ENCODE measurements around the gene ZBTB20.

GRCh38 chr3:114690911-114691310 is 456.2 kb downstream of the ZBTB20 start:
- TF ChIP-seq RFX5 (IDR thresholded peaks at IDR 0.05; ENCODE audit: low read depth, low read length) (no peak), MXI1 (IDR thresholded peaks at IDR 0.05; ENCODE audit: borderline replicate concordance, low read depth, low read length) (no peak), CTCF (conservative IDR thresholded peaks at IDR 0.05; ENCODE audit: low read depth, low read length) (no peak), POLR2A (IDR thresholded peaks at IDR 0.05; ENCODE audit: low read depth, low read length) (no peak)

Measured in IMR-90 (cell line).